ENCODE measurements around the gene USP5. TPM values are rescaled to one million over a fixed set of nuclear protein-coding genes. Genes with fewer than 3 reads are reported as not detected.
"Not testable (repeated sequence)": the region's sequence is repeated elsewhere in the genome, so short reads cannot be mapped to it uniquely, and the experiment has no call there.

Gene USP5
- polyA plus RNA-seq, 1 donor: 49.7 TPM

DNA sequence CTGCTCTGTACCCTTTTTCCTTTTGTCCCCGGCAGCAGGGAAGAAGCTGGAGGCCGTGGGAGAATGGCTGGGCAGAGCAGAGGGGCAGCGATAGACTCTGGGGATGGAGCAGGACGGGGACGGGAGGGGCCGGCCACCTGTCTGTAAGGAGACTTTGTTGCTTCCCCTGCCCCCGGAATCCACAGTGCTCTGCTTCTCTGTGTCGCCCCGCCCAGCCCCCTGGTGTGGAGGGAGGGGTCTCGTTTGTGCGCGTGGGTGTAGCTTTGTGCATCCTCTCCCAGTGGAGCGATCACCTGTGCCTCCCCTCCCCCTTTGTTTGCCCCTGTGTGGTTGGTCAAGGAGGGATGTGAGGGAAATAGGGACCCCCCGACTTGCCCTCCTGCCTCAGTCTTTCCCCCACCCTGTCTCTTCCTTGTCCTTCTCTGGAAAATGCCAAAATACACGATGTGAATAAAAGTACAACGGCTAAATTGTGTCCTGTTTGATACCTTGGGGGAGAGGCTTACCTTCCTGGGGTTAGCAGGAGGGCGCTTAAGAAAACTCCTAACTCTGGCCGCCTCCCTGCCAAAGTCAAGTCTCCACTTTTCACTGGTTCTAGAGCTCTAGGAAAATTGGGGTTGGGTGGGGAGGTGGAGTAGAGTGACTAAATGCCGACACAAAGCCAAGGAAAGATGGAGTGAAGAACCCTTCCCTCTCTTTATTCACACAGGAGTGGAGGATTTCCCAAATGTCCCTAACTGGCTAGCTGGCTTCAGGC is 14.4 kb downstream of the USP5 start:
- Histone ChIP-seq H3K4me3 (ENCODE audit: low read length) (peak overlapping the region; percentile 60), H3K4me1 (ENCODE audit: control insufficient read depth, insufficient read depth, low read length) (peaks cover 27% of the 10 kb centered on the region), H3K27me3 (ENCODE audit: control insufficient read depth, insufficient read depth, low read length) (no peaks in the 10 kb centered on the region), H3K36me3 (ENCODE audit: control insufficient read depth, insufficient read depth, low read length) (peaks cover 65% of the 10 kb centered on the region), H3K27ac (ENCODE audit: low read length) (no peak overlapping the region), H3K9me3 (ENCODE audit: control insufficient read depth, low read depth, low read length) (no peaks in the 10 kb centered on the region)
- DNase-seq: no peak
- no CpG with 5 or more reads among the region's 19 CpGs for WGBS (ENCODE audit: insufficient coverage, low lambda C conversion rate)

DNA sequence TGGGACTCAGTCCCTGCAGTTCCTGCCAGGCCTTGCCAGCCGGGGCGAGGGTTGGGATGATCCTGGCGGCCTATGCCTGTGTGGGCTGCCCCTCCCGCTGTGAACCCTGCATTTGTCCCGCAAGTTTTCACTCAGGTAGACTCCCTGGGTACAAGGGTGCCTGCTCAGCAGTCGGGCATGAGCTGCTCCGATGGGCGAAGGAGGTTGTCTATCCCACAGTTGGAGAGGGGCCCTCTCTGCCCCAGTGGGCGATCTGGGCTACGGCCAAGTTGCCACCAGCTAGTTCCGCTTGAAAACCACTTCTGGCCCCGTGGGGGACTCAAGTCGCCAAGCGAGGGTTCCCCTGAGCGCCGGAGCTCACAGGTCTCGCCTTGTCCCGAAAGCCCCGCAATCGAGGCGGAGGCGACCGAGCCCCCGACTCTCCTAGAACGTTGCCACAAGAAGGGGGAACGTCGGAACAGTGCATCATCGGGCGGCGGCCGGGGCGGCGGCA is 15.0 kb downstream of the USP5 start:
- Histone ChIP-seq H3K4me1 (ENCODE audit: control insufficient read depth, insufficient read depth, low read length) (peaks cover 33% of the 10 kb centered on the region), H3K9me3 (ENCODE audit: control insufficient read depth, low read depth, low read length) (no peaks in the 10 kb centered on the region), H3K36me3 (ENCODE audit: control insufficient read depth, insufficient read depth, low read length) (peaks cover 59% of the 10 kb centered on the region), H3K27ac (ENCODE audit: low read length) (peak overlapping the region; percentile 65), H3K4me3 (ENCODE audit: low read length) (peak overlapping the region; percentile 60), H3K27me3 (ENCODE audit: control insufficient read depth, insufficient read depth, low read length) (no peaks in the 10 kb centered on the region)
- no CpG with 5 or more reads among the region's 33 CpGs for WGBS (ENCODE audit: insufficient coverage, low lambda C conversion rate)
- DNase-seq: no peak

DNA sequence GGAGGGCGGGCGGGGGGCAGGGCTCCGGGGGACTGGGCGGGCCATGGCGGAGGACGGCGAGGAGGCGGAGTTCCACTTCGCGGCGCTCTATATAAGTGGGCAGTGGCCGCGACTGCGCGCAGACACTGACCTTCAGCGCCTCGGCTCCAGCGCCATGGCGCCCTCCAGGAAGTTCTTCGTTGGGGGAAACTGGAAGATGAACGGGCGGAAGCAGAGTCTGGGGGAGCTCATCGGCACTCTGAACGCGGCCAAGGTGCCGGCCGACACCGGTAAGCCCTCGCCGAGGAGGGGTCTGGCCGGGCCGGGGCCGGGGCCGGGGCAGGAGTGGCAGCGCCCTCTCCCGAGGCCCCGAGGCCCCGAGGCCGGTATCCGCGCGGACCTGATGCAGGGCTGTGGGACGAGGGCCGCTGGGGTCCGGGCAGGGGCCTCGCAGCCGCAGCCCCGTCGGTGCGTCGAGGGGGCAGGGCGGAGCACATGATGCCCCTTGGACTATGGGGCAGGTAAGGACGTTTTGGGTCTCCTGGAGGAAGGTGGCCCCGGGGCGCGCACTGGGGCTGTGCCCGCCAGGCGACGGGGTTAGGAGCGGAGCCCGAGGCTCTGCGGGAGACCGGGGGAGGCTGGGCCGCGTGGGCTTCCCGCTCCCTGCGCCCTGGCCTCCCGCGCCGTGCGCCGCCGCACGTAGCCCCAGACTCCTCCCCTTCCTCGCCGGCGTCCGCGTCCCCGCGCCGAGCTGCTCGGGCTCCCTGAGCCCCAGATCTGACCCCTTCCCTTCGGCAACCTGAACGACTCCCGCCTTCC is 15.7 kb downstream of the USP5 start, which contains the start of gene TPI1:
TPI1 (plus strand) TSS at position 119 of the 798 bp plus-strand sequence; CDS start at position 155, 36 bp downstream.
- no peaks in the 10 kb centered on the region for H3K9me3 ChIP-seq (ENCODE audit: control insufficient read depth, low read depth, low read length)
- H3K27ac ChIP-seq (ENCODE audit: low read length): peak within 1 kb of the TSS; percentile 87
- peaks cover 54% of the 10 kb centered on the region for H3K36me3 ChIP-seq (ENCODE audit: control insufficient read depth, insufficient read depth, low read length)
- no CpG with 5 or more reads among the region's 86 CpGs for WGBS (ENCODE audit: insufficient coverage, low lambda C conversion rate)
- peak; percentile 82 to 85 for DNase-seq
- H3K27me3 ChIP-seq (ENCODE audit: control insufficient read depth, insufficient read depth, low read length): no peaks in the 10 kb centered on the region
- peak within 1 kb of the TSS; percentile 86 for H3K4me3 ChIP-seq (ENCODE audit: low read length)
- peaks cover 36% of the 10 kb centered on the region for H3K4me1 ChIP-seq (ENCODE audit: control insufficient read depth, insufficient read depth, low read length)

DNA sequence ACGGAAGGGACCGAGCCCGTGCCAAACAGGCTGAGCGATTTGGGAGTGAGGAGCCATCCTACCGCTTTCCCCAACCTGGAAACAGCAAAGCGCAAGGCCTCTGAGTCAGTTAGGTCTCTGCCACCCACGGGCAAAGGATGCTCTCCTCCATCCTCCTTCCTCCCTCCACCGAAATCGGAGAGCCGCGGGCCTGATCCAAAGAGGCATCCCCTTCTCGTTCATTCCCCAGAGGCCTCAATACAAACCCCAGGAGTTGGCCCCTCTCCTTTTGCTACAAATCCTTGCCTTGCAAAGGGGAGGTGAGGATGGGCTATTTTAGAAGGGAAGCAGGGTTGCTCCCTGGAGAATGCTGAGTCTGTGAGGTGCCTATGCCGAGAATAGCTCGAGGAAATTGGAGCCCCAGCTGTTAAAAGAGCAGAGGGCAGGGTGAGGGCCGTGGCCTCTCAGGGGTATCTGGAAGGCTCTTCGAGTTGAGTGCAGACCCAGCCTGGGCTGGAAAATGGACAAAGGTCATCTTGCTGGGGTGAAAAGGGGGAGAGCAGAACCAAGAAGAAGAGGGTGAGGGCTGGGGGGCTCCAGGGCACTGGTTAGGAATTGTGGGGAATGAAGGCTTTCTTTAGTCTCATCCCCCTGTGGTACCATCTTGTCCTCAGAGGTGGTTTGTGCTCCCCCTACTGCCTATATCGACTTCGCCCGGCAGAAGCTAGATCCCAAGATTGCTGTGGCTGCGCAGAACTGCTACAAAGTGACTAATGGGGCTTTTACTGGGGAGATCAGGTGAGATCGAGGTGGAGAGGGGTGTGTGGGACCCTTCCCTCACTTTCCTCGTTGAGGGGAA is 16.5 kb downstream of the USP5 start:
- peak in 1 of 2 donors; percentile 31 for DNase-seq
- H3K27me3 ChIP-seq (ENCODE audit: control insufficient read depth, insufficient read depth, low read length): no peaks in the 10 kb centered on the region
- no CpG with 5 or more reads among the region's 22 CpGs for WGBS (ENCODE audit: insufficient coverage, low lambda C conversion rate)
- H3K4me1 ChIP-seq (ENCODE audit: control insufficient read depth, insufficient read depth, low read length): peaks cover 36% of the 10 kb centered on the region
- no peaks in the 10 kb centered on the region for H3K9me3 ChIP-seq (ENCODE audit: control insufficient read depth, low read depth, low read length)
- H3K36me3 ChIP-seq (ENCODE audit: control insufficient read depth, insufficient read depth, low read length): peaks cover 46% of the 10 kb centered on the region
- peak overlapping the region; percentile 87 for H3K27ac ChIP-seq (ENCODE audit: low read length)
- peak overlapping the region; percentile 86 for H3K4me3 ChIP-seq (ENCODE audit: low read length)

DNA sequence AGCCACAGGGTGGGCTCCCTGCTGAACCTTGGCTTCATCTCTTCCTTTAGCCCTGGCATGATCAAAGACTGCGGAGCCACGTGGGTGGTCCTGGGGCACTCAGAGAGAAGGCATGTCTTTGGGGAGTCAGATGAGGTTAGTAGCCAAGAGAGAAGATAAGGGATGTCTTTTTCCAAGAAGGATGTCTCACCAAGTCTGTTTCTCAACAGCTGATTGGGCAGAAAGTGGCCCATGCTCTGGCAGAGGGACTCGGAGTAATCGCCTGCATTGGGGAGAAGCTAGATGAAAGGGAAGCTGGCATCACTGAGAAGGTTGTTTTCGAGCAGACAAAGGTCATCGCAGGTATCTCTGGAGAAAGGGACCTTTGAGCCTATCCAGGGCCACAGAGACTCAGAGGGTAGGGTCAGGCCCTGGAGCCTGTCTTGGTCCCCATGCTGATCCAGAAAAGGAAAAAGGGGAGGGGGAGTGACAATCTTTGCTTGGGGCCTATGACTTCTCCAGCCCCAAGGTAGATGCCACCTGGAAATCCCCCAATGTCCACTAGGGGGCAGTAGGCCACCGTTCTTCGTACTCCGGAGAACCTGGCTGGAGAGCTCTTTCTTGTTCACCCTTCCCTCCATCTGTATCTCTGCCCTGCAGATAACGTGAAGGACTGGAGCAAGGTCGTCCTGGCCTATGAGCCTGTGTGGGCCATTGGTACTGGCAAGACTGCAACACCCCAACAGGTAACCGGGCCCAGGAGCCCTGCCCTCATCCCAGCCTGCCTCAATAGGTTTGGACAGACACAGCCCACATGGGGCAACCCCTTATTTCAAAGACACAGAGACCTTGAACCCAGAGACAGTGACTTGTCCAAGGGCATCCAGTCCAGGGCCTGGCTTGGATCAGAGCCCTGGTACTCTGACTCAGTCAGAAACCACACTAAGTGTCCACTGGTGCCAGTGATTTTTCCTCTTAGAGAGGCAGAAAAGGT is 17.4 kb downstream of the USP5 start:
- peaks cover 39% of the 10 kb centered on the region for H3K36me3 ChIP-seq (ENCODE audit: control insufficient read depth, insufficient read depth, low read length)
- peak overlapping the region; percentile 87 for H3K27ac ChIP-seq (ENCODE audit: low read length)
- H3K4me3 ChIP-seq (ENCODE audit: low read length): peak overlapping the region; percentile 86
- H3K9me3 ChIP-seq (ENCODE audit: control insufficient read depth, low read depth, low read length): no peaks in the 10 kb centered on the region
- peak; percentile 81 to 84 for DNase-seq
- WGBS (ENCODE audit: insufficient coverage, low lambda C conversion rate): 0% methylated on average over 1 of the region's 12 CpGs
- peaks cover 36% of the 10 kb centered on the region for H3K4me1 ChIP-seq (ENCODE audit: control insufficient read depth, insufficient read depth, low read length)
- no peaks in the 10 kb centered on the region for H3K27me3 ChIP-seq (ENCODE audit: control insufficient read depth, insufficient read depth, low read length)

DNA sequence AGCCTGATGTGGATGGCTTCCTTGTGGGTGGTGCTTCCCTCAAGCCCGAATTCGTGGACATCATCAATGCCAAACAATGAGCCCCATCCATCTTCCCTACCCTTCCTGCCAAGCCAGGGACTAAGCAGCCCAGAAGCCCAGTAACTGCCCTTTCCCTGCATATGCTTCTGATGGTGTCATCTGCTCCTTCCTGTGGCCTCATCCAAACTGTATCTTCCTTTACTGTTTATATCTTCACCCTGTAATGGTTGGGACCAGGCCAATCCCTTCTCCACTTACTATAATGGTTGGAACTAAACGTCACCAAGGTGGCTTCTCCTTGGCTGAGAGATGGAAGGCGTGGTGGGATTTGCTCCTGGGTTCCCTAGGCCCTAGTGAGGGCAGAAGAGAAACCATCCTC is 18.4 kb downstream of the USP5 start:
- not testable (repeated sequence) for H3K4me3 ChIP-seq (ENCODE audit: low read length); H3K9me3 ChIP-seq (ENCODE audit: control insufficient read depth, low read depth, low read length); H3K27ac ChIP-seq (ENCODE audit: low read length); H3K27me3 ChIP-seq (ENCODE audit: control insufficient read depth, insufficient read depth, low read length); DNase-seq
- no CpG with 5 or more reads among the region's 4 CpGs for WGBS (ENCODE audit: insufficient coverage, low lambda C conversion rate)
- H3K36me3 ChIP-seq (ENCODE audit: control insufficient read depth, insufficient read depth, low read length): peaks cover 31% of the 10 kb centered on the region
- H3K4me1 ChIP-seq (ENCODE audit: control insufficient read depth, insufficient read depth, low read length): peaks cover 36% of the 10 kb centered on the region

DNA sequence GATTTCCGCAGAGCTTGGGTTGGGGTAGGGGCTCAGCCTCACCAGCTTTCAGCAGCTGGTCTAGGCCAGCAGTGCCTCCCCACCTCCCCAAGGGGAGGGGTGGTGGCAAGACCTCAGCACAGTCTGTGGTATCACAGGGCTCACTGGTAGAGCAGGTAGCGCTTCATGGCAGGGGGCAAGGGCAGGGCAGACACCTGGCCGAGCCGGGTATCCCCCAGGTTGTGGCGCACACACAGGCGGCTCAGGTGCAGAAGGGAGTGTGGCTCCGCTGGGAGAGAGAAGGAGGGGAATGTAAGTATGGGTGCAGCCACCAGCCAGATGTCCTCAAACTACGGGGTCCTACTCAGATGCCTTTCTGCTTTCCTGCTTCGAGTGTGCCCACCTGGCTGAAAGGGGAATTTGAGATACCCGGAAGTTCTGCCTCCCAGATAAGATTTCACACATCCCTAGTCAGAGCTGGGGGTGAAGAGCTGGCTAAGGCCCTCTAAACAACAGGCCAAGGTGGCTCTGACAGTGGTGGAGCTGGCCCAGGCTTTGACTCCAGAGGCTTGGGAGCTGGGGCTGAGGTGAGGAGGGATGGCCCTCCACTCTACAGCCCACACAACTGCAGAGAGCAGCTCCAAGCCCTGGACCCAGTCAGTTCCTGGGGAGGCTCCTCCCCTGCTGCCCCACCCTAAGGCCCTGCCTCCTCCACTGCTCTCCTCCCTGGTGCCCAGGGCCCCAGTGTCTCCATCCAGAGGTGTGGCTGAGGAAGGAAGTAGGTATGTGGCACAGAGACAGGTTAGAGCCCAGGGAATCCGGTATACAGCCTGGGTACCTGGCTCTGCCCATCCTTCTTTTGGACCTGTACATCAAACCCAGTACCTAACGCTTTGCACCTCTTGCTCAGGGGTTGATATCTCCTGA is 19.4 kb downstream of the USP5 start:
- H3K27ac ChIP-seq (ENCODE audit: low read length): peak overlapping the region; percentile 91
- H3K4me3 ChIP-seq (ENCODE audit: low read length): peak overlapping the region; percentile 91
- H3K4me1 ChIP-seq (ENCODE audit: control insufficient read depth, insufficient read depth, low read length): peaks cover 36% of the 10 kb centered on the region

DNA sequence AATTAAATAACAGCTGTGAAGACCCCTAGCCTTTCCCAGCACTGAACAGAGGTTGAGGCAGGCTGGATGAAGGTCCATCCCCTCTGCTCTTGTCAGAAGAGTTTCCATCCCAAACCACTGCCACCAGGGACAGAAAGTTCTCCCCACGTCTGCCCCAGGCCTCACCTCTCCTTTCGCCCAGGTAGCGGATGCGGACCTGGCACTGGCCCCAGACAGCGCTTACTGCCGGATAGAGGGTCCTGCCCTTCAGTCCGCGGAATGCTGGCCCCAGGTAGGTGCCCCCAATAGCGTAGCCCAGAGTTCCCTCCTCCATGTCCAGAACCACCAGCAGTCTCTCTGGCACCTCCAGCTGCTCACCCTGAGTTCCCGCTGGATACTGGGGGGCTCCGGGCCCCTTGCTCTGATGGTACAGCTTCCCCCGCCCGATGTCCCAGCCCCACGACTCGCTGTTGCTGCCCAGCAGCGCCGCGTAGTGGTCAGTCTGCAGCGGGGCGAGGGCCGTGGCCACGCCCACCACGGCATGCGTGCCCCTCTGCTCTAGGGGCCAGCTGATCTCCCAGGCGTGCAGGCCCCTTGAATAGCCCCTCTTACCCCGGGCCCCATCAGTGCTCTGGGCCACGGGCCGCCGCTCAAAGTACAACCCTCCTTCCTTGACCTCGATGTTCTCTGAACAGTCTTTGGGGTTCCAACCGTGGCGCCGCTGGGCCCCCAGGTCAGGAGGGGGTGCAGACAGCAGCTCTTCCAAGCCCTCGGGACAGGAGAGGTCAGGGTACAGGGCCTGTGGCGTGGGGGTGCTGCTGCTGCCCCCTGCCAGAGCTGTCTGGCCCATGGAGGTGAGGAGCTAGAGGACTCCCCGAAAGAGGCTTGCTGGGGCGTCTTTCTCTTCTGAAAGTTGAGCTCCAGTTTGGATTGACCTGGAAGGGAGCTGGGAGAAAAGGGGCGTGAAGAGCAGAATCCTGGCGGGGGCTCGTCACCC is 20.4 kb downstream of the USP5 start:
- DNase-seq: peak; percentile 87 to 89
- no CpG with 5 or more reads among the region's 40 CpGs for WGBS (ENCODE audit: insufficient coverage, low lambda C conversion rate)
- Histone ChIP-seq H3K9me3 (ENCODE audit: control insufficient read depth, low read depth, low read length) (no peaks in the 10 kb centered on the region), H3K27ac (ENCODE audit: low read length) (peak overlapping the region; percentile 91), H3K27me3 (ENCODE audit: control insufficient read depth, insufficient read depth, low read length) (no peaks in the 10 kb centered on the region), H3K4me1 (ENCODE audit: control insufficient read depth, insufficient read depth, low read length) (peaks cover 31% of the 10 kb centered on the region), H3K36me3 (ENCODE audit: control insufficient read depth, insufficient read depth, low read length) (peaks cover 25% of the 10 kb centered on the region), H3K4me3 (ENCODE audit: low read length) (peak overlapping the region; percentile 91)

More for the DNA sequence above, 19.4 kb downstream of the USP5 start:
- no peaks in the 10 kb centered on the region for H3K27me3 ChIP-seq (ENCODE audit: control insufficient read depth, insufficient read depth, low read length)
- no peaks in the 10 kb centered on the region for H3K9me3 ChIP-seq (ENCODE audit: control insufficient read depth, low read depth, low read length)
- peaks cover 25% of the 10 kb centered on the region for H3K36me3 ChIP-seq (ENCODE audit: control insufficient read depth, insufficient read depth, low read length)
- peak; percentile 52 to 80 for DNase-seq
- WGBS (ENCODE audit: insufficient coverage, low lambda C conversion rate): no CpG with 5 or more reads among the region's 12 CpGs
